Measurements from ENCODE around the gene RAB43. TPM values are rescaled to one million over a fixed set of nuclear protein-coding genes. Genes with fewer than 3 reads are reported as not detected.
"Not testable (repeated sequence)": the region's sequence is repeated elsewhere in the genome, so short reads cannot be mapped to it uniquely, and the experiment has no call there.

Gene RAB43
- total RNA-seq, 1 experiment from 2014 or later = 8.2 TPM

DNA sequence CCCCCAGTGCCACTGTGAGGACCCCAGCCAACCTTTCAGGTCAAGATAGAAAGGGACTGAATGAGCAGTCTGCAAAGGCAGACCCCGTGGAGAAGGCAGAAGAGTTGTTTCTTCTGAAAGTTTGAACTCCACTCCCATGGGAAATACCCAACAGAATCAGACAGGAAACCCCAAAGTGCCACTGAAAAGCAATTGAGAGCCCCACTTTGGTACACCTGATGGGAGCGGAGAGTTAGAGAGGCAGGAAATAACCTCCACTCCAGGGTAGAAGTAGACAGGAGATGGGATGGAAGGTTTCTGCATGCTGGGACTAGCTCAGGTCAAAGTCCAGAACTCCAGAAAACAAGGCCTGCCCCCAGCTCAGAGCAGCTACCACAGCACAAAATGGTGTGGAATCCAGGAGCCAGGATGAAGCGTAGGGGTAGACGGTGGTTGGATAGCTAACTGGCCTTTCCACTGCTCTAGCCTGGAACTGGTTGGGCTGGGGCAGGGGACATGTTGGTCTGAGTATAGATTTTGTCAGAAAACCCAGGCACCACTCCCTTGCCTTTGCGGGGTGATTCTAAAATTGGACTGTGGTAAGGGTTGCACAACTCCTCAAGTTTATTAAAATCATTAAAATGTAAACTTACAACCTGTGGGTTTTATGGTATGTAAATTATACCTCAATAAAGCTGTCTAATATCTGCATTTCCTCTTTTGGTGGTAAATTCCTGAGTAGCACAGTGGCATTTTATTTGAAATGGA, 1.9 kb upstream of the RAB43 start:
- no peak for DNase-seq (ENCODE audit: extremely low read depth, low read depth)

DNA sequence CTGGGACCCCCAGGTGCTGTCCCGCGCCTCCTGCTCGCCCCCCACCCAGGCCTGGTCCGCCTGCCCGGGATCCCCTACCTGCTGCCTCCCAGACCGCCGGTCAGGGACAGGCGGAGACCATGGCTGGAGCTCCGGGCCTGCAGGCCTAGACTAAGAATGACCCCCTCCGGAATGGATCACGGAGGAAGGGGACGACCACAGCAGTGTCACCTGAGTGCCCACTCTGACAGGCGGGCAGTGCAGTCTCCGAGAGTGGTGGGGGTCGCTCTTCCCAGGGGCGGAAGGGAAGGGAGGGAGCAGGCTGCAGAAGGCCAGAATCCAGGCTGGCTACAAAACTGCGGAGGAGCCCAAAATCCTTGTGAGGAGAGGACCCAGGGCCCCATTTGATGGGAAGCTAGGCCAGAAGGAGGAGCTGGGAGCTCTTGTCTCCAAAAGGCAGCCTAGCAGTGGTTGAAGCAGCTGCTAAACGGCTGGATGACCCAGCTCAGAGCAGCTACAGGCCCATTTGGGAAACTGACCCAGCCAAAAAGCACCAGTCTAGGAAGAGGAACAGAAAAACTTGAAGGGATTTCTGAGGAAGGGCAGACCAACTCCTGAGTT, 908 bp upstream of the RAB43 start:
- DNase-seq (ENCODE audit: extremely low read depth, low read depth) = no peak

DNA sequence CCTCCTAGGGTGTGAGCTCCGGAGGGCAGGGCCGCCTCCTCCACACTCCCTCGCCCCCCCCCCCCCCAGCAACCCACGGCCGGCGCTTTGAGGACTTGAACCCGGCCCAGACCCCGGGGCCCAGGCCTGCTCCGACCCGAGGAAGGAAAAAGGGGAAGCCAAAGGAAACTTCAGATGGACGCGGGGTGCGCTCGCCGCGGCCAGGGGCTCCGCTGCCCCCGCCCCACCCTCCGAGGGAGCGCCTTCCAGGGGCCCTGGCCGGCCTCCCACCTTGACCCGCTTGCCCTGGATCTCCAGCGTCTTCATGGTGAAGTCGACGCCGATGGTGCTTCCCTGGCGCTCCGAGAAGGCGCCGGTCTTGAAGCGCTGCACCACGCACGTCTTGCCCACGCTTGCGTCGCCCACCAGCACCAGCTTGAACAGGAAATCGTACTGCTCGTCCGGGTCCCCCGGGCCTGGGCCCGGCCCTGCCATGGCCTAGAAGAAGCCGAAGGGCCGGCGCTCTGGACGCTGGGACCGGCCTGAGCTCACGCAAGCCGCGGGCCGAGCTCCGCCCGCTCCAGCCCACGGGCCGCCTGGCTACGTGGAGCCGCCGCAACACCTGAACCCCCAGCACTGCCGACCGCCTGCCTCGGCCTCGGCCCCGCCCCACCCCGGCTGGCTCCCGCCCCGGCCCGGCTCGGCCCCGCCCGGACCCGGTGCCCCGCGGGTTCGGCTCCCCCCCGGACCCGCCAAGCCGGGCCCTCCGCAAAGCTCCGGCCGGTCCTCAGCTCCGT, 400 bp downstream of the RAB43 start:
- no peak for DNase-seq (ENCODE audit: extremely low read depth, low read depth)

DNA sequence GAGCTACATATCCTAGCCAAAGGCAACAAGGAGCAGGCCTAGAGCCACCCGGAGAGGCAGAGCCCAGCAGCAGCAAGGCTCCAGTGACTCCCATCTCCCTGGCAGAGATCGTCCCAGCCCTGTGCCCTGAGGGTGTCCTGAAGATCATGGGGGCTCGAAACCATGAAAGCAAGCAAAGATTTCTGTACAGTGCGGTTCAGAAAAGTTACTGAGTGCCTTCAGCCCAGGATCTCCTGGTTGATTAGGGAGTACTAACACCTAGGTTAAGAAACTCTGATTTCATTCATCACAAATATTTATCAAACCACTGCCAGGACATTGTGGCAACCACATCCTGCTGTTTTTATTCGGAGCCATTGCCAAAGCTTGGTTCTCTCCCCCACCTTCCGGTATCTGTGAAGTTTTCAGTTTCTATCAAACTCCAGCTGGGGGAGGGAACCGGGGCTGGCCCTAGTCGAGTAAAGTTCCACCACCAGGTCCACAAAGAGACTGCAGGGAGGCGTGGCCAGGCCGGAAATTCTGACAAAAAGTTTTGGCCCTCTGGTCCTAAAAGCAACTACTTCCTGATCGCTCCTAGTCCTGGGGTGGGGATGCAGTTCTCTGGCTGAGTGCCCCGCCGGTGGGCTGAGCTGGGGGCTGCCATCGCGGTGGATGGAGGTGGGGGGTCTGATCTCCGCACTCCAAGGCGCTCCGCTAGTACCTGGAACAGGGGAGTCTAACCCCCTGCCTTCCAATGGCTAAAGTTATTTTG, 1.2 kb downstream of the RAB43 start:
- DNase-seq (ENCODE audit: extremely low read depth, low read depth) = peak; percentile 47

DNA sequence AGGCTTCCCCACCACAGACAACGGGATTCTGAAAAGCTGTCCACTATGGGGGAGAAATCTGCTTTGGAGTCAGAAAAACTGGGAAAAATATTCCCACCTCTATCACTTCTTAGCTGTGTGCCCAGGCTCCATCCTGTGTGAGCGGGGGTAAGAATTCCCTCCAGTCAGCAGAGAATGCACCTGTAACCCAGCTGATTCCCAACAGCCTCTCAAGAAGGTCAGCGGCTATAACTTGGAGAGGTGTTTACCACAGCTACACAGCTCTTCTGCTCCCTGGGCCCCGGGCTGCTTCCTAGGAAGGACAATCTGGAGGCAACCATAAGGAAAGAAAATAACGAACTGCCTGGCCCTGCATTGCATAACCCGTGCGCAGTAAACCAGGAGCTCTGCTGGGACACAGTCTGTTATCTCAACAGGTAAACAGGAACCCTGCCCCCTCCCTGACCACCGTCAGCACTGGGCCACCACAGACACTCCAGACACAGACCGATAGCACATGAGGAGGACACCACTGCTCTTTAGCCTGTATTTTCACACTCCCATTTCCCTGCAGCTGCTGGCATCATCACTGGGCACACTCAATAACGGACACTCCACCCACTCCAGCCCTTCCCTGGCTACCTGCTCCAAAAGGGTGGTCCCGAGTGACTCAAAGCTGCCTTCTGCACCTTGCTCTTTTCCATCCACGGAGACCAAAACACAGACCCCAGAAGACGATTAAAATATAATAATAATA, 2.1 kb downstream of the RAB43 start:
- DNase-seq (ENCODE audit: extremely low read depth, low read depth) = no peak

DNA sequence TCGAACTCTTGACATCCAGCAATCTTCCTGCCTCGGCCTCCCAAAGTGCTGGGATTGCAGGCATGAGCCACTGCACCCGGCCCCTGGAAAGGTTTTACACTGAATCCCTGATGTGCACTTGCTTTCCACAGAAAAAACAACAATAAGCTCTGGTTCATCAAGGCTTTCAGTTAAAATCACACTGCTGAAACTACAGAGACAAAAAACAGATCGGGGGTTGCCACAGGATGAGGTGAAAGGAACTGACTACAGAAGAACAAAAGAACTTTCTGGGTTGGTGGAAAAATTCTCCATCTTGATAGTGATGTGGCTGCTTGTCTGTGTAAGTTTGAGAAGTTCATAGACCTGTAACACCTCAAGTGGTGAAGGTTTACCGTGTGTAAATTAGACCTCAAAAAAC, 2.9 kb downstream of the RAB43 start:
- no peak for DNase-seq (ENCODE audit: extremely low read depth, low read depth)

DNA sequence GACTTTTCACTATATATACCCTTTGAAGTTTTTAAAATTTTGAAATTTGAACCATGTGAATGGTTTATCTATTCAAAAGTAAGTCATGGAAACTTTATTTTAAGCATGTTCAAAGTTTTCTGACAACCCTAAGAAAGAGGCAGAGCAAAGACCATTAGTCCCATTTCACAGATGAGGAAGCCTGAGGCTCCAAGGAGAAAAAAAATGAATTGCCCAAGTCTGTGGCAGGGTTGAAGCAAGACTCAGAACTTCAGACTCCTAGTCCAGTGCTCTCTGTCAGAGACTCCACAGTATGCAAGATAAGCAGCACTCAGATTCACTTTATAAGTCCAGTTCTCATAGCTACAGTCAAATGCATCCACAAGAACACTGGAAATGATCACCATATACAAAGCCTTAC, 4.5 kb downstream of the RAB43 start:
- no peak for DNase-seq (ENCODE audit: extremely low read depth, low read depth)

DNA sequence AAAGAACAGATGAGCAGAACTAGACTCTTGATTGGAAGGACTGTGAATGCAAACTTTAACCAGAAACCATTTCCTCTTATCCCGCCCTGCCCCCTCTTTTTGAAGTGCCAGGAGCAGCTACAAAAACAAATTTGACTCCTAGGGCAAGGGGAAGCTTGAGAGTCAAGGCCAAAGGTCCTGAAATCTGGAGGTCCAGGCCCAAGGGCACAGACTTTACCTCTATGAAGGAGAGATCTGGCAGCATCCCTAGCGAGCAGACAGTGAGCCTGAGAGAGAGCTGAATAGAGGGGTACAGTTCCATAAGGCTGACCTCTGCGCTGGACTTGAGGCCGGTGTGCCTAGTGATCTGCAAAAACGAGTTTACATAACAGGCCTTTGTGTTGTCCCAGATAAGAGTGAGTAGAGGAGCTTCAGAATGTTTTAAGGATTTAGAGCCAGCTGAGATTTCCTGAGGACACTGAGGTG, 5.1 kb downstream of the RAB43 start:
- DNase-seq (ENCODE audit: extremely low read depth, low read depth) = no peak

DNA sequence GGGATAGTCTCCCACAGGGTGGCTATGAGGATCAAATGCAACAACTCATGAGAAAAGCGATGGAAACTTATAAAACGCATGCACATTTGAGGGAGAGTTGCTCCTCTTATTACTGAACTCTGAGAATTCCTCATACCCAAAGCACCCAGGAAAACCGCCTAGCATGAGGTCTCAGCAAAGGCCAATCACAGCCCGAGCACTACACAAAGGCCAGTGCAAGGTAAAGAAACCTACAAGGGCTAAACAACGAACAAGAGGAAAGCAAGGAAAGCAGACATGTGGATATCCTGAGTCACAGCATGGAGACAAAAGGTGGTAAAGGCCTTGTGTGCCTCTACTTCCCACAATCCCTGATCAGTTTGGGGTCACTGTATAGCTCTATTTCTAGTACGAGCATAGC, 7.1 kb downstream of the RAB43 start:
- no peak for DNase-seq (ENCODE audit: extremely low read depth, low read depth)

DNA sequence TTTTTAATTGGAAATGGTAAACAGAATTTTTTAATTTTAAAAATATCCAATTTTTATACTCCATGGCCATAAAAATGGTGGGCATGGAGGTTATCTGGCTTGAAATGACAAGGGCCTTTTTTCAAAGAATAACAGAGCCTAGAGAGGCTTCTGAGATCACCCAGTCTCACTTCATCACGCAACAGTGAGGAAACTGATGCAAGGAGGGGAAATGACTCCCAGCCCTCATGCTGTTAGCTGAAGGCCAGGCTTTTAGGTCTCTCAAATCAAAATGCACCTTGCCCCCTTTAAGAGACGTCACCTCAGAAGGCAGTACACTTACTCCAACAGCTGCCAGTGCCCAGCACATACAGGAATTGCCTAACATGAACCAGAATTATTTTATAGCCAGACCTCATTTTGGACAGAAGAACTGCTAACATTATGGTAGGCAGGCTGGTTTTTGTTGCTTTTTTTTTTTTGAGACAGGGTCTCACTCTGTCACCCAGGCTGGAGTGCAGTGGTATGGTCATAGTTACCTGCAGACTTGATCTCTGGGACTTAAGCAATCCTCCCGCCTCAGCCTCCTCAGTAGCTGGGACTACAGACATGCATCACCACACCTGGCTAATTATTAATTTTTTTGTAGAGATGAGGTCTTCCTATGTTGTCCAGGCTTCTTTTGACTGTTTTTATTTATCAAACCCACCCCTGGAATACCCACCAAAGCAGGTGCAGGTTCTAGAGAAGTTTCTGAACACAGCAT, 9.1 kb downstream of the RAB43 start:
- DNase-seq (ENCODE audit: extremely low read depth, low read depth) = peak; percentile 88

DNA sequence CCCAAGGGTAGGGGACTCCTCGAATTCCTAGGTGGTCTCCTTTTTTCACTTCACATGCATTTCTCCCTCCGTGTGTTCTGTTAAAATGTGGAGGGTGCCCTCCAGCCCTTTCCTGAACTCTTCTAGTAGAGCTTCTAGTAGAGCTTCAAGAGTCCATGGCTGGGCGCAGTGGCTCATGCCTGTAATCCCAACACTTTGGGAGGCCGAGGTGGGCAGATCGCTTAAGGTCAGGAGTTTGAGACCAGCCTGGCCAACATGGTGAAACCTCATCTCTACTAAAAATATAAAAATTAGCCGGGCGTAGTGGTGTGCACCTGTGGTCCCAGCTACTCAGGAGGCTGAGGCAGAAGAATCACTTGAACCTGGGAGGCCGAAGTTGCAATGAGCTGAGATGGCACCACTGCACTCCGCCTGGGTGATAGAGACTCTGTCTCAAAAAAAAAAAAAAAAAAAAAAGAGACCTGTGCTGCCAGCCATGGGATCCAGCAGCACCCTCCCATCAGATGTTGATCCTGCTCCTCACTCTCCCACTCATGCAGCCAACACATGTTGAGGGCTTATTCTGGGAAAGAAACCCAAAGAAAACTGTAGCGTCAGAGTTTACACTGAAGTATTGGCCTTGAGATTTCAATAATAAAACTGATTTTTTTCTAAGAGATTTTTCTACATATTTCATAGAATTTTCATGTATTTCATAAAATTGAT, 10.4 kb downstream of the RAB43 start:
- not testable (repeated sequence) for DNase-seq (ENCODE audit: extremely low read depth, low read depth)

DNA sequence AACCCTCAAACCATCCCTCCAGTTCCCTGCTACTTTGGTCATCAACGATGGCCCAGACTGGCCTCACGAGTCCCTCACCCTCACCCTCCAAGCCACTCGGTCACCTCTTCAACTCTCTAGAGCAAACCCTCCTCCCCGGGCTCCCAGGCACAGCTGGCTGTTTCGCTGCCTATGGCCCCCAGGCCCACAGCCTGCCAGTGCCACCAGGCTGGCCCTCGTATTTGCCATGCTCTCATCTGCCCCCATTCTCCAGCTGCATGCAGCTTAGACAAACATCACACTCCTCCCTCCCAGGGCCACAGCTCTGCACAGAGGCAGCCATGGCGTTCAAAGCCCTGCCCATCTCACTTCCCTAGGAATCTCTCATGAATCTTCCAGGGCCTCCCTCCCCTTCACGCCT, 13.8 kb downstream of the RAB43 start:
- no peak for DNase-seq (ENCODE audit: extremely low read depth, low read depth)

DNA sequence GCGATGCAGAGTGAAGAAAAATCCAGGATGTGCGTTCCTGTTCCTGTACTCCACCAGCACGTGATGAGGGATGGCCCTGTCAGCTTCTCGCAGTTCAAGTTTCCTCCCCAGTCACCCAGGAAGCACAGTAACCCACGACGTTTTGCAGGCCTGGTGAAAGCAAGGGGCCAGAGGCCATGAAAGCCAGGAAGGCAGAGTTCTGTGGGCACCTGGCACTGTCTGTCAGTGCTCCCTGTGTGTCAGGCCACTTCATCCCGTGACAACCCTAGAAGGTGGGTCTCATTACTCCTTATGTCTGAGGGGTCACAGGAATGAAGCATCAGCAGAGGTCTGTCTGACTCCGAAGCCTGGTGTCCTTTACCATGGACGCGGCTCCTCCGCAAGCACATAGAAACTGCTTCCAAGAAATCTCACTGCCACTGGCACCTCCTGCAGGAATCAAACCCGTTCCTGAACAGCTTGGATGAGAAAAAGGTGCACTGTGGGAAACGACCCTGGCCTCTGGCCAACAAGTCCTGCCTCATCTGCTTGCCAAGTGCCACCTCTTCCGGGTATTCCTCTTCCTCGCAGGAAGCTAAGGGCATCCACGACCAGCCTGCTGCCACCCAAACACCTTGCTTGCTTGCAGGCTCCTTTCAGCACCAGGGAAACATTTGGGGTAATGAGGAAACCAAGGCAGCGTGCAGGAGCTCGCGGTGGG, 14.6 kb downstream of the RAB43 start:
- no peak for DNase-seq (ENCODE audit: extremely low read depth, low read depth)

DNA sequence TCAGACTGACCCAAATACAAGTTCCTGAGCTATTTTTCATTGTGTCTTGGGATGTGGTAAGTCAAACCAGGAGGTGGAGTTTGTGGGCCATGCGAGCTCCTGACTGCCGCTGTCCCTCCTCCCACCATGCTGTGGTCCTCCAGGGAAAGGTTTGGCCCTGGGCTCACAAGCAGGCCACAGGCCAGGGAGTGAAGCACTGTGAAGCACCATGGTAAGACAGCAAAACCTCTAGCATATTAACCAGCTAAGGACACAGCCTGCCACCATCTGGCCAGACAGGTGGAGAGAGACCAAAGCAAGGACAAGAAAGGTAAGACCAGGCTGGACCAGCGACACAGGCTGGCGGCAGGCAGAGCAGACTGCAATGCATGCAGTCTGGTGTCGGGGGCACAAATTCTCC, 15.3 kb downstream of the RAB43 start:
- DNase-seq (ENCODE audit: extremely low read depth, low read depth) = no peak

DNA sequence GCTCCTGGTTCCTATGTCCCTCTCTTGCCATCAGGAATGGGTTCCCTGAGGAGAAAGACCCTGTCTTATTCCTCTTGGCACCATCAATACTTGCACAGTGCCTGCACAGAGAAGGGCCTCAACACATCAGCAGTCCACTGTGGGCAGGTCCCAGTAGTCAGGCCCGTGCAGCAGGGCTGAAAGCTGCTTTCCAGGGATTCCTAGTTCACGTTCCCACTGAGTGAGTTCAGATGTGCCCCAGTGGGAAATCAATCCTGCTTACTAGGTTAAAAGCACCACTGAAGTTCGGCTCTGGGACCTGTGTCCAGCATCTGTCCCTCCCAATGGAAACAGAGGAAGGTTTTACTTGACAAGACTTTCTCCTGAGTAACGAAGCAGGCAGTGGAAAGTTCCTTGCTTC, 15.7 kb downstream of the RAB43 start:
- no peak for DNase-seq (ENCODE audit: extremely low read depth, low read depth)

DNA sequence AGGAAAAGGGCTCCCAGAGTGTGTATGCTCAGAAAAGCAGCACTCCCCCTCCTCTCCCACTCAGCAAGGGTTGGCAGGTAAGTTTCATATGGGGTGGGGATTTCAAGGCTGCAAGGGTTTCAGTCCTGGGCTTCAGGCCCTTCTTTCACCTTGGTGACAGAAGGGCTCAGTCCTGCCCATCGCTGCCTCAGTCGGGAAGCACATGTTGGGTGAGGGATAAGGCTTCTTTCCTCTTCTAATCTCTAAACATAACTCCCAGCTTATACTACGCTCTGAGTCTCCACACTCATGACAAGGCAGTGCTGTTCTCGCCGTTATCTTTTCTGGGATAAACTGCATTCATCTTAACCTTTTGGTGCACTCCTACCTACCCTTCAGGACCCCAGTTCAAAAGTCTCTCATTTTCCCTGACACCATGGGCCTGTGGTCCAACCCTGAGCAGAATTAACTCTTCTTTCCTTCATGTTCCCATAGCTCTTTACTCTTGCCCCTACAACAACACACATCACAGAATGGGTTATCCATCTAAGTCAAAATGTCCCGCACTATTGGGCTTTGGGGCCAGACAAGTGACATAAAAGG, 17.0 kb downstream of the RAB43 start:
- no peak for DNase-seq (ENCODE audit: extremely low read depth, low read depth)

DNA sequence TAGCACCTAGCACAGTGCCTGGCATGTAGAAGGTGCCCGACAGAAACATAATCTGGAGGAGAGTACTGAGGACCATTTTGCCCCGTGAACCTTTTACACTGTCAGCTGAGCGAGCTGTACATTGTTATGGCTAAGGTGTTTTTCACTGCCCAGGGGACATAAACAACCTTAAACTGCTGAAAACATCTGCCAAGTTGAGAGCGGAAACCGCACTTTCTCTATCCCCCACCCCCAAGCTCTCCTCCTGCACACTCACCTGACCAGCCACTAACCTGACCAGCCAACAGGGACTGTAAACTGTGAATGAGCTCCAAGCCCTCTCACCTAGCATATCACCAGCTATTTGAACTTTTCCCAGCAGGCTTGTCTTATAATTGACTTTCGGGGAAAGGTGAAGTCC, 17.6 kb downstream of the RAB43 start:
- DNase-seq (ENCODE audit: extremely low read depth, low read depth) = no peak

DNA sequence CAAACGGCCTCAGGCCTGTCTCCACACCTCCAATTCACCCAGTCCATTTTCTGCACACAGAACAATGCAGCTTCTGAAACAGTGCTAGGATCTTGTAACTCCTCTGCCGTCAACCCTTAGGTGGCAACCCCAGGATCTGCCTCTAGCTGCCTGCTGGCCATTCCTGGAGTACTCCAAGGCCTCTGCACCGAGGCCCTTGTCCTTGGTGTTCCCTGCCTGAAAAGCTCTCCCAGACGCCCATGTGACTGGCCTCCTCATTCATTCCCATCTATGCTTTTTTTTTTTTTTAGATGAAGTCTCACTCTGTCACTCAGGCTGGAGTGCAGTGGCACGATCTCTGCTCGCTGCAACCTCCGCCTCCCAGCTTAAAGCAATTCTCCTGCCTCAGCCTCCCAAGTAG, 18.3 kb downstream of the RAB43 start:
- DNase-seq (ENCODE audit: extremely low read depth, low read depth) = no peak

Data from NCI-H460 (cell line).